ENCODE measurements around the gene SDHAF4.

DNA sequence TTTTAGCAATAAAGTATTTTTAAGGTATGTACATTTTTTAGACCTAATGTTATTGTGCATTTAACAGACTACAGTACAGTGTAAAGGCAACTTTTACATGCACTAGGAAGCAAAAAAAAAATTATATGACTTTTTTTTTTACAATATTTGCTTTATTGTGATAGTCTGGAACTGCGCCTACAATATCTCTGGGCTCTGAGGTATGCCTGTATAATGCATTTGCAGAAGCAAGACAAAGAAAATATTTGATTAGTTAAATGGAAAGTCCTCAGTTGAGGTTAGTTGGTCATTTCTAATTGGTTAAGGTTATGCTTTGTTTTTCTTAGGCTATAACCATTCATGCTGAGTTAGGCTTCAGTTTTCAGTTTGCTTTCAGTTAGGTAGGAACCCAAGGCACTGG lies 54.0 kb downstream of the SDHAF4 start:
- TF ChIP-seq, protein P1, sequence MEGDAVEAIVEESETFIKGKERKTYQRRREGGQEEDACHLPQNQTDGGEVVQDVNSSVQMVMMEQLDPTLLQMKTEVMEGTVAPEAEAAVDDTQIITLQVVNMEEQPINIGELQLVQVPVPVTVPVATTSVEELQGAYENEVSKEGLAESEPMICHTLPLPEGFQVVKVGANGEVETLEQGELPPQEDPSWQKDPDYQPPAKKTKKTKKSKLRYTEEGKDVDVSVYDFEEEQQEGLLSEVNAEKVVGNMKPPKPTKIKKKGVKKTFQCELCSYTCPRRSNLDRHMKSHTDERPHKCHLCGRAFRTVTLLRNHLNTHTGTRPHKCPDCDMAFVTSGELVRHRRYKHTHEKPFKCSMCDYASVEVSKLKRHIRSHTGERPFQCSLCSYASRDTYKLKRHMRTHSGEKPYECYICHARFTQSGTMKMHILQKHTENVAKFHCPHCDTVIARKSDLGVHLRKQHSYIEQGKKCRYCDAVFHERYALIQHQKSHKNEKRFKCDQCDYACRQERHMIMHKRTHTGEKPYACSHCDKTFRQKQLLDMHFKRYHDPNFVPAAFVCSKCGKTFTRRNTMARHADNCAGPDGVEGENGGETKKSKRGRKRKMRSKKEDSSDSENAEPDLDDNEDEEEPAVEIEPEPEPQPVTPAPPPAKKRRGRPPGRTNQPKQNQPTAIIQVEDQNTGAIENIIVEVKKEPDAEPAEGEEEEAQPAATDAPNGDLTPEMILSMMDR (conservative IDR thresholded peaks at IDR 0.05 in 1 of 2, IDR thresholded peaks at IDR 0.05 in 1 of 2; ENCODE audit: low read depth in 1 of 2, low read length in 2 of 2), result no peak
- TF ChIP-seq EZH2 (IDR thresholded peaks at IDR 0.05; ENCODE audit: low read length, missing control alignments), result no peak
